ENCODE measurements around the gene NEU3.

NEU3 gene

GRCh38 chr11:74949753-74950137, 39.0 kb upstream of the NEU3 start:
- in situ Hi-C loops (cut with MboI; ENCODE audit: low pct_unique_long_range_greater_than_20kb, low sequenced_read_pairs, unreplicated experiment): loop anchor here (25.0 kb wide), 1 partner anchor 263 kb away; no protein-coding TSS in a partner anchor
- DNase-seq (ENCODE audit: low spot score): no peak
- TF ChIP-seq, protein P1, sequence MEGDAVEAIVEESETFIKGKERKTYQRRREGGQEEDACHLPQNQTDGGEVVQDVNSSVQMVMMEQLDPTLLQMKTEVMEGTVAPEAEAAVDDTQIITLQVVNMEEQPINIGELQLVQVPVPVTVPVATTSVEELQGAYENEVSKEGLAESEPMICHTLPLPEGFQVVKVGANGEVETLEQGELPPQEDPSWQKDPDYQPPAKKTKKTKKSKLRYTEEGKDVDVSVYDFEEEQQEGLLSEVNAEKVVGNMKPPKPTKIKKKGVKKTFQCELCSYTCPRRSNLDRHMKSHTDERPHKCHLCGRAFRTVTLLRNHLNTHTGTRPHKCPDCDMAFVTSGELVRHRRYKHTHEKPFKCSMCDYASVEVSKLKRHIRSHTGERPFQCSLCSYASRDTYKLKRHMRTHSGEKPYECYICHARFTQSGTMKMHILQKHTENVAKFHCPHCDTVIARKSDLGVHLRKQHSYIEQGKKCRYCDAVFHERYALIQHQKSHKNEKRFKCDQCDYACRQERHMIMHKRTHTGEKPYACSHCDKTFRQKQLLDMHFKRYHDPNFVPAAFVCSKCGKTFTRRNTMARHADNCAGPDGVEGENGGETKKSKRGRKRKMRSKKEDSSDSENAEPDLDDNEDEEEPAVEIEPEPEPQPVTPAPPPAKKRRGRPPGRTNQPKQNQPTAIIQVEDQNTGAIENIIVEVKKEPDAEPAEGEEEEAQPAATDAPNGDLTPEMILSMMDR (IDR thresholded peaks at IDR 0.05; ENCODE audit: extremely low read depth, insufficient read depth, missing control alignments): no peak

DNA sequence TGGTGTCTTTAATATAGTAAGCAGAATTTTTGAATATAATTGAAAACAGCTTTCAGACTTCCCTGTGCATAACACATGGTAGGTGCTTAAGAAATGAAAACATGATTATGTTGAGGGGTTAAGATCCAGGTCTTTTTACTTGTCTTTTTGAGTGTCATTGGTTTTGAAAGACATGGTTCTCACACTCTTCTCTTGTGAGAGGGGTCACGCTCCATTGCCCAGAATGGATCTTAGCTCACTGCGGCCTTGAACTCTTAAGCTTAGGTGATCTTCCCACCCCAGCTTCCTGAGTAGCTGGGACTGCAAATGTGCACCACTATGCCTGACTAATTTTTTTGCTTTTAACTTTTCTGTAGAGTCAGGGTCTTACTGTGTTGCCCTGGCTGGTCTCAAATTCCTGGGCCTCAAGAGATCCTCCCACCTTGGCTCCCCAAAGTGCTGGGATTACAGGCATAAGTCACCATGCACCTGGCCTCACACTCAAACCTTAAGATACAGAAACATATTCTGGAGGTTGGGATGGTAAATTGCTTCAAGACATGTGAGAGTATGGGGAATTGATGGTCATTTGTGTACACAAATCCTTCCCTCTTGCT, 38.3 kb upstream of the NEU3 start:
- TF ChIP-seq, protein P1 (IDR thresholded peaks at IDR 0.05; ENCODE audit: extremely low read depth, insufficient read depth, missing control alignments): no peak
- in situ Hi-C loops (cut with MboI; ENCODE audit: low pct_unique_long_range_greater_than_20kb, low sequenced_read_pairs, unreplicated experiment): no loop called here
- peak; percentile 25 for DNase-seq (ENCODE audit: low spot score)

- TF ChIP-seq, protein P1 (IDR thresholded peaks at IDR 0.05; ENCODE audit: extremely low read depth, insufficient read depth, missing control alignments): no peak
- in situ Hi-C loops (cut with MboI; ENCODE audit: low pct_unique_long_range_greater_than_20kb, low sequenced_read_pairs, unreplicated experiment): no loop called here
- DNase-seq (ENCODE audit: low spot score): no peak
Measured at GRCh38 chr11:74951226-74951625, 37.5 kb upstream of the NEU3 start.

- TF ChIP-seq, protein P1 (IDR thresholded peaks at IDR 0.05; ENCODE audit: extremely low read depth, insufficient read depth, missing control alignments): no peak
- in situ Hi-C loops (cut with MboI; ENCODE audit: low pct_unique_long_range_greater_than_20kb, low sequenced_read_pairs, unreplicated experiment): no loop called here
- DNase-seq (ENCODE audit: low spot score): no peak
Measured at GRCh38 chr11:74952752-74953151, 36.0 kb upstream of the NEU3 start.

- in situ Hi-C loops (cut with MboI; ENCODE audit: low pct_unique_long_range_greater_than_20kb, low sequenced_read_pairs, unreplicated experiment): no loop called here
- no peak for DNase-seq (ENCODE audit: low spot score)
- TF ChIP-seq, protein P1 (IDR thresholded peaks at IDR 0.05; ENCODE audit: extremely low read depth, insufficient read depth, missing control alignments): no peak
Measured at GRCh38 chr11:74953451-74953850, 35.3 kb upstream of the NEU3 start.

DNA sequence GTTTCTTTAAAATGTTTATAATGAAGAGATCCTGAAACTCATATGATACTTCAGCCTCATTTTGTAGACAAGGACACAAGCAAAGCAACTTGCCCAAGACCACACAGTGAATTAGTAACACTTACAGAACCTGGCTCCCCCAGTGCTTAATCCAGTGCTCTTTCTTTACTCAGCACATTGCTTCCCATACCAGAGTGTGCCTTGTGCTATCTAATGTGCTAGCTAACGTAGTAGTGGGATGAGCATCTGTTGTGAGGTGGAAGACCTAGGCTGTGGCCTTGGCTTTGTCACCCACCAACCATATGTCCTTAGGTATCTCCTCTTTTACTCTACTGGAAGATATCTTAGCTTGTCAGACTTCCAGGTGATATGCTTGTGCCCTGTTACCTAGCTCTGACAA, 34.5 kb upstream of the NEU3 start:
- no peak for DNase-seq (ENCODE audit: low spot score)
- in situ Hi-C loops (cut with MboI; ENCODE audit: low pct_unique_long_range_greater_than_20kb, low sequenced_read_pairs, unreplicated experiment): no loop called here
- TF ChIP-seq, protein P1 (IDR thresholded peaks at IDR 0.05; ENCODE audit: extremely low read depth, insufficient read depth, missing control alignments): no peak
